HepG2 (cell line): ENCODE measurements around the gene FAM222A. TPM values are rescaled to one million over a fixed set of nuclear protein-coding genes. Genes with fewer than 3 reads are reported as not detected.

Source experiments
- ATAC-seq: fragments of 200-7000 bp; cut with Tn5 transposase; 3 replicates; pipeline ENCODE4 v1.9.1; 2020; ENCODE audit warnings: mild to moderate bottlenecking, moderate library complexity
- BruUV-seq: library from RNA; stranded (reverse); fragments of 400-500 nt; replicated peaks from 2 replicates; lab custom pipeline; 2021; lab: Mats Ljungman, UMichigan
- CTCF ChIA-PET: fragments of 300-600 bp; formaldehyde crosslinking; extraction: SDS; loops from one replicate; lab custom pipeline; 2021; ENCODE audit warnings: low total read pairs, inconsistent platforms, low intra/inter-chr PET ratio; lab: Yijun Ruan, JAX
- POLR2A ChIA-PET: fragments of 350-600 bp; sonication (Branson Sonifier 250); formaldehyde crosslinking; loops from one replicate; lab custom pipeline; 2020; ENCODE audit warnings: antibody characterized with exemption, inconsistent platforms; lab: Yijun Ruan, JAX
- DNase-seq: peaks from one replicate; pipeline ENCODE4 v3.0.0-alpha.2; 2015; ENCODE audit warnings: low spot score
- FAIRE-seq: peaks from 3 replicates; lab custom pipeline; 2011; peaks lifted over from hg19 to GRCh38; lab: Jason Lieb, UNC
- H2AFZ ChIP-seq: one replicate; pipeline ENCODE4 v1.6.1; 2011; ENCODE audit warnings: low read length, inconsistent platforms
- H3K27ac ChIP-seq: fragments of 300-600 bp; 3 replicates; pipeline ENCODE4 v1.8.0; 2011; ENCODE audit warnings: mixed run types, mild to moderate bottlenecking, mixed read lengths, low read length, inconsistent platforms; ENCODE audit not compliant: insufficient read depth; ENCODE audit errors: extremely low read length
- H3K27me3 ChIP-seq, 2 experiments: fragments of 200-600 bp in 1 of 2; 2 replicates in 1 of 2; 3 replicates in 1 of 2; pipeline versions ENCODE4 v1.6.0 to v1.8.0; 2011; ENCODE audit warnings: low read length in 2 of 2, mild to moderate bottlenecking in 2 of 2, moderate library complexity in 2 of 2, inconsistent platforms in 1 of 2; ENCODE audit not compliant: insufficient read depth in 2 of 2, control insufficient read depth in 1 of 2
- H3K36me3 ChIP-seq, 2 experiments: fragments of 200-600 bp in 1 of 2; replicated peaks in 1 of 2; 2 replicates in 1 of 2; 3 replicates in 1 of 2; pipeline versions ENCODE4 v1.5.1 to v1.8.0; 2011; ENCODE audit warnings: low read length in 2 of 2, inconsistent platforms in 1 of 2; ENCODE audit not compliant: insufficient read depth in 2 of 2, control insufficient read depth in 1 of 2
- H3K4me1 ChIP-seq: 2 replicates; pipeline ENCODE4 v1.5.1; 2012; ENCODE audit warnings: low read length, inconsistent platforms; ENCODE audit not compliant: insufficient read depth
- H3K4me2 ChIP-seq: 2 replicates; pipeline ENCODE4 v1.6.0; 2011; ENCODE audit warnings: low read depth, low read length, inconsistent platforms
- H3K4me3 ChIP-seq, 3 experiments: fragments of 200-600 bp in 1 of 3; sonication (generic), shearing (Covaris generic) in 1 of 3; replicated peaks in 1 of 3; 2 replicates each; pipeline ENCODE4 v1.5.1; 2011 to 2016; ENCODE audit warnings: low read length in 3 of 3, inconsistent platforms in 2 of 3, low read depth in 2 of 3, mild to moderate bottlenecking in 2 of 3, control low read depth in 1 of 3, mixed read lengths in 1 of 3; ENCODE audit not compliant: insufficient read depth in 1 of 3
- H3K79me2 ChIP-seq: one replicate; pipeline ENCODE4 v1.6.1; 2011; ENCODE audit warnings: low read length, inconsistent platforms; ENCODE audit not compliant: insufficient read depth
- H3K9ac ChIP-seq: 2 replicates; pipeline ENCODE4 v1.6.0; 2011; ENCODE audit warnings: mild to moderate bottlenecking, low read depth, low read length, inconsistent platforms; ENCODE audit not compliant: insufficient read depth
- H3K9me3 ChIP-seq: 2 replicates; pipeline ENCODE4 v1.5.1; 2012; ENCODE audit warnings: mild to moderate bottlenecking, low read length
- H4K20me1 ChIP-seq: 2 replicates; pipeline ENCODE4 v1.6.0; 2011; ENCODE audit warnings: inconsistent platforms, mild to moderate bottlenecking, low read length, moderate library complexity; ENCODE audit not compliant: insufficient read depth
- CHD2 ChIP-seq: IDR thresholded peaks from 2 replicates; pipeline ENCODE4 v1.6.1; 2011; ENCODE audit warnings: low read depth, low read length, improper control_type of control experiment
- DMAP1 ChIP-seq: IDR thresholded peaks from 2 replicates; pipeline ENCODE4 v1.6.1; 2016
- EHMT2 ChIP-seq: fragments of 200-600 bp; sonication (generic); IDR thresholded peaks from 2 replicates; pipeline ENCODE4 v1.7.0; 2017; ENCODE audit warnings: antibody characterized with exemption, low read depth, low read length, borderline replicate concordance
- RFX3 ChIP-seq: IDR thresholded peaks from 2 replicates; pipeline ENCODE4 v1.6.1; 2016; ENCODE audit warnings: missing biosample characterization, missing genetic modification reagents
- ZBTB2 ChIP-seq: sonication (generic); formaldehyde crosslinking; IDR thresholded peaks from 2 replicates; pipeline ENCODE4 v1.8.0; 2022; ENCODE audit warnings: low read depth, missing genetic modification reagents
- ZBTB33 ChIP-seq: sonication (generic); formaldehyde crosslinking; IDR thresholded peaks from 2 replicates; pipeline ENCODE4 v1.4.0; 2020; ENCODE audit warnings: missing genetic modification reagents
- ZNF33B ChIP-seq: sonication (generic); formaldehyde crosslinking; IDR thresholded peaks from 2 replicates; pipeline ENCODE4 v1.5.1; 2020; ENCODE audit warnings: mild to moderate bottlenecking, missing genetic modification reagents
- WGBS: methylation state at CpG from one replicate; pipeline ENCODE4 v1.1.6; 2017; ENCODE audit warnings: low lambda C conversion rate; 5-methylcytosine and 5-hydroxymethylcytosine counted together
- in situ Hi-C: cut with HindIII; loops from 2 replicates; pipeline ENCODE4 v1.10.0; 2017; ENCODE audit warnings: low pct_unique_long_range_greater_than_20kb; ENCODE audit not compliant: extremely low pct_ligation_motif_present
- intact Hi-C: fragments of 100-400 bp; cut with micrococcal nuclease; formaldehyde crosslinking; loops from one replicate; pipeline ENCODE4 v1.10.0; 2022; ENCODE audit not compliant: unreplicated experiment
- polyA plus RNA-seq, 8 experiments: library from polyadenylated mRNA; depleted of rRNA in 3 of 8; stranded (reverse) in 7 of 8; unstranded in 1 of 8; fragments of >200 nt; fragmentation: Illumina TruSeq in 4 of 8; extraction: Trizol in 4 of 8; gene quantifications; 2 replicates each; pipeline versions ENCODE4 v1.2.1 to v1.2.3, GENCODE V29; 2011 to 2016; ENCODE audit warnings: low read depth in 4 of 8, missing spikeins in 1 of 8, mixed read lengths in 1 of 8; ENCODE audit not compliant: insufficient read depth in 1 of 8
- total RNA-seq, 5 experiments: library from RNA; depleted of rRNA; stranded (reverse); fragments of >200 nt; fragmentation: Illumina TruSeq; extraction: Trizol; gene quantifications; 2 replicates each; pipeline ENCODE4 v1.2.3, GENCODE V29; 2016; ENCODE audit warnings: low read depth in 1 of 5

Gene FAM222A
- total and polyA plus RNA-seq, 2 of the 13 experiments (the other 11 are each of a cell fraction or from before 2014, with no cell fraction given), result 2.7 to 9.6 TPM

- H3K9me3 ChIP-seq, result peaks cover 10% of the 10 kb centered on the region; the same call in 1 of the 2 replicates
- 92% methylated on average over 9 of the region's 15 CpGs for WGBS
- H4K20me1 ChIP-seq, result no peaks in the 10 kb centered on the region
- no peak overlapping the region for H2AFZ ChIP-seq
- H3K27me3 ChIP-seq, result no peaks in the 10 kb centered on the region
- no peak for TF ChIP-seq RFX3 (CRISPR knock-in tag)
- TF ChIP-seq ZBTB2, result no peak
- no peak for TF ChIP-seq CHD2
- no peak for TF ChIP-seq DMAP1 (CRISPR knock-in tag)
- no peak for TF ChIP-seq ZNF33B
- H3K27ac ChIP-seq, result no peak overlapping the region
- POLR2A ChIA-PET, result no interaction called here
- H3K4me2 ChIP-seq, result no peak overlapping the region
- H3K4me3 ChIP-seq, result no peak overlapping the region
- DNase-seq (no peak), FAIRE-seq (no peak), ATAC-seq (no peak)
- intact Hi-C loops, result no loop called here
- peaks cover 4% of the 10 kb centered on the region for H3K79me2 ChIP-seq
- H3K9ac ChIP-seq, result no peak overlapping the region
- no TSS peak for BruUV-seq
- peaks cover 30% of the 10 kb centered on the region for H3K4me1 ChIP-seq
- in situ Hi-C loops, result no loop called here
- peaks cover 1 to 3% of the 10 kb centered on the region in 2 experiments; a peak in 1 of 5 replicates for H3K36me3 ChIP-seq
- CTCF ChIA-PET, result no interaction called here
These were observed 45.1 kb downstream of the FAM222A start for GRCh38 chr12:109758426-109759420.

GRCh38 chr12:109759595-109759994, 46.0 kb downstream of the FAM222A start:
- ChIA-PET POLR2A (no interaction called here), CTCF (no interaction called here)
- Histone ChIP-seq H4K20me1 (no peaks in the 10 kb centered on the region), H3K27ac (no peak overlapping the region), H3K9ac (no peak overlapping the region), H3K79me2 (peaks cover 4% of the 10 kb centered on the region), H3K9me3 (peaks cover 10% of the 10 kb centered on the region; the same call in 1 of the 2 replicates), H2AFZ (no peak overlapping the region), H3K4me3 (no peak overlapping the region), H3K36me3 (peaks cover 1 to 3% of the 10 kb centered on the region in 2 experiments; a peak in 1 of 5 replicates), H3K4me2 (no peak overlapping the region), H3K27me3 (no peaks in the 10 kb centered on the region), H3K4me1 (peaks cover 21% of the 10 kb centered on the region)
- in situ Hi-C loops, result no loop called here
- TF ChIP-seq EHMT2 (no peak), ZBTB33 (CRISPR knock-in tag) (peak; percentile 31; the same call in 1 of the 2 replicates)
- BruUV-seq, result no TSS peak
- DNase-seq, result no peak
- FAIRE-seq, result no peak
- 92% methylated on average over 13 of the region's 13 CpGs for WGBS
- ATAC-seq, result no peak
- intact Hi-C loops, result no loop called here
